Colonic mucosa (tissue), 4 donors: ENCODE measurements around the gene LXN. TPM values are rescaled to one million over a fixed set of nuclear protein-coding genes. Genes with fewer than 3 reads are reported as not detected.

Experiments
- DNase-seq: peaks from one replicate; pipeline ENCODE4 v3.0.0-alpha.2; 2020
- H3K27ac ChIP-seq: fragments of 200-600 bp; one replicate; pipeline ENCODE4 v1.8.0; 2021
- H3K27me3 ChIP-seq: fragments of 200-600 bp; one replicate; pipeline ENCODE4 v1.8.0; 2021
- H3K36me3 ChIP-seq: fragments of 200-600 bp; one replicate; pipeline ENCODE4 v1.8.0; 2021
- H3K4me1 ChIP-seq: fragments of 200-600 bp; one replicate; pipeline ENCODE4 v1.8.0; 2021; ENCODE audit warnings: mild to moderate bottlenecking
- H3K4me3 ChIP-seq: fragments of 200-600 bp; one replicate; pipeline ENCODE4 v1.8.0; 2021
- H3K9ac ChIP-seq, 2 donors: one replicate each; pipeline ENCODE4 v1.7.0; 2013; ENCODE audit warnings: control low read depth in 2 of 2, low read depth in 2 of 2, low read length in 2 of 2
- H3K9me3 ChIP-seq: fragments of 200-600 bp; one replicate; pipeline ENCODE4 v1.8.0; 2021
- intact Hi-C: fragments of 100-400 bp; cut with DNase I; formaldehyde crosslinking; loops from one replicate; pipeline ENCODE4 v1.14.1; 2022
- total RNA-seq, 2 donors: library from RNA; stranded (reverse); fragmentation: NEBNext Ultra II Directional in 1 of 2; extraction: Animal tissue kit (Norgen Biotek cat#: 25700) in 1 of 2; gene quantifications; one replicate each; pipeline ENCODE4 v1.2.1, GENCODE V29; 2021
- TF ChIP-seq, protein P1 (sequence below): fragments of 200-600 bp; IDR thresholded peaks from one replicate; pipeline ENCODE4 v1.8.0; 2022; ENCODE audit warnings: antibody characterized with exemption, mild to moderate bottlenecking
- donor health status: healthy.
- donor health status: DM: no; HTN: no; CAD: no.
- donor health status: DM: no; HTN: no; CAD: no.

LXN gene
- total RNA-seq, 2 donors from 2014 or later = 22.6 to 55.8 TPM

DNA sequence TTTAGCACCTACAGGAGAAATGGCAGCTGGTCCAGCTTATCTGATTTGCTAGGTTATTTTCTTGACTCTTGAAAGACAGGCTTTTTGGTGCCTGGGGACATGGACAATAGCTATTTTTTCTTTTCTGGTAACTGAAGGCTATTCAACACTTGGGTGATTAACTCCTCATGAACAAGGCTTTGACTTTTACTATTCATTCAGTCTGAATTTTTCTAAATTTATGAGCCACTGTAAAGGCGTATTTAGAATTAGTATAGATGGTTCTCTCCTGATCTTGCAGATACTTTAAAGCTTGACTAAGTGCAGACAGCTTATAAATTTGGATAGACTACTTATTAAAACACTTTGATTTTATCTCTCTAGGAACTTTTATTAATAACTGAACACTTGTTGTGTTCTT is 46.6 kb downstream of the LXN start:
- DNase-seq = no peak
- Histone ChIP-seq H3K9me3 (no peaks in the 10 kb centered on the region), H3K9ac (no peak overlapping the region), H3K36me3 (no peaks in the 10 kb centered on the region), H3K27ac (no peak overlapping the region), H3K4me3 (no peak overlapping the region), H3K4me1 (no peaks in the 10 kb centered on the region), H3K27me3 (no peaks in the 10 kb centered on the region)
- TF ChIP-seq, protein P1, sequence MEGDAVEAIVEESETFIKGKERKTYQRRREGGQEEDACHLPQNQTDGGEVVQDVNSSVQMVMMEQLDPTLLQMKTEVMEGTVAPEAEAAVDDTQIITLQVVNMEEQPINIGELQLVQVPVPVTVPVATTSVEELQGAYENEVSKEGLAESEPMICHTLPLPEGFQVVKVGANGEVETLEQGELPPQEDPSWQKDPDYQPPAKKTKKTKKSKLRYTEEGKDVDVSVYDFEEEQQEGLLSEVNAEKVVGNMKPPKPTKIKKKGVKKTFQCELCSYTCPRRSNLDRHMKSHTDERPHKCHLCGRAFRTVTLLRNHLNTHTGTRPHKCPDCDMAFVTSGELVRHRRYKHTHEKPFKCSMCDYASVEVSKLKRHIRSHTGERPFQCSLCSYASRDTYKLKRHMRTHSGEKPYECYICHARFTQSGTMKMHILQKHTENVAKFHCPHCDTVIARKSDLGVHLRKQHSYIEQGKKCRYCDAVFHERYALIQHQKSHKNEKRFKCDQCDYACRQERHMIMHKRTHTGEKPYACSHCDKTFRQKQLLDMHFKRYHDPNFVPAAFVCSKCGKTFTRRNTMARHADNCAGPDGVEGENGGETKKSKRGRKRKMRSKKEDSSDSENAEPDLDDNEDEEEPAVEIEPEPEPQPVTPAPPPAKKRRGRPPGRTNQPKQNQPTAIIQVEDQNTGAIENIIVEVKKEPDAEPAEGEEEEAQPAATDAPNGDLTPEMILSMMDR = no peak
- intact Hi-C loops = no loop called here

DNA sequence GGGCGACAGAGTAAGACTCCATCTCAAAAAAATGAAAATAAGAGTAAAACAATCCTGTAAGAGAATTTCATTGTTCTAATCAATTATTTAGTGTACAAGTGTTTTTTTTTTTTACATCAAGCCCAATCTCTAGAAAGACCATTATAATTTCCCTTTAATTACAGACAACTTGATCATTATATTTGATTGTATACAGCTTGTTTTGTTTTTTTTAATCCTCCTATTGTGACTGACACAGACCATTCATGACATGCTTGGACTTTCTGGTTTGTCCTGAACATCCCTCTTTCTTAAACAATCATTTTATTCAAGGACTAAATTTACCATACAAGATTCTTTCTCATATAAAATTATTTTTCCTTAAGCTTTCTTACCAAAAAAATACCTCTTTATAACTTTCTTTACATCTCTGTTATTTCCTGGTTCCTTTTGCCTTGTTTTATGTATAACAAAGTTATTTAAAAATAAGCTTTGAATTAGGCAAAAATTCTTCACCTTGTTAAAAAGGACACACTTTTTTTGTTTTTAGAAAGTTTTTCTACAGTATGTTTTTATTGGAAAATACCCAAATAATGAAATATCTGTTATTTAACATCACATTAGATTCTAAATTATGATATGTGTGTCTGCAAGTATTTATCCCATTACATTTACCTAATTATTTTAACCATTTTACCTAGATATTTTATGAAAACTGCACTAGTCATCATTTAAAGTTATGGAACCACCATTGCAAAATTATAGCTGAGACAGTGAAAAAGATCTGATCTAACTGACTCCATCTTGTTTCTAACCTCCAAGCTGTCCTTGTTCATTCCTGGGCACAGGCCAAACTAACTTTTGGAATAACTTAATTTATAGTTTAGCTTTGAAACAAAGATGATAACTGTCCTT is 54.2 kb downstream of the LXN start:
- intact Hi-C loops = no loop called here
- H3K27ac ChIP-seq = no peak overlapping the region
- H3K4me1 ChIP-seq = no peaks in the 10 kb centered on the region
- no peaks in the 10 kb centered on the region for H3K9me3 ChIP-seq
- TF ChIP-seq, protein P1 = no peak
- H3K9ac ChIP-seq = no peak overlapping the region
- no peak overlapping the region for H3K4me3 ChIP-seq
- no peaks in the 10 kb centered on the region for H3K27me3 ChIP-seq
- DNase-seq = no peak
- no peaks in the 10 kb centered on the region for H3K36me3 ChIP-seq

Other genes starting within 250 kb of the LXN start
- 1 to 10 TPM; 4.4 to 4.9 TPM for gene MLF1, start 101.5 kb downstream of the LXN start, total RNA-seq
- gene GFM1, start 28.1 kb downstream of the LXN start, total RNA-seq = 10 to 100 TPM; 40.9 to 61.6 TPM
- gene RARRES1, start 59.8 kb upstream of the LXN start, total RNA-seq = 10 to 100 TPM; 30.6 to 79.5 TPM
- gene MFSD1, start 129.4 kb upstream of the LXN start, total RNA-seq = 10 to 100 TPM; 51.1 to 54.4 TPM